GM18499 (cell line): ENCODE results near the gene C10orf143.
A peak's percentile ranks its signal among the peaks of the same experiment; 100 is the strongest.
"Not testable (repeated sequence)": the region's sequence is repeated elsewhere in the genome, so short reads cannot be mapped to it uniquely, and the experiment has no call there.

Experiments
- ATAC-seq: cut with Tn5 transposase; IDR thresholded peaks from one replicate; pipeline ENCODE4 v1.9.1; 2021; ENCODE audit warnings: moderate number of reproducible peaks; ENCODE audit not compliant: insufficient read depth, unreplicated experiment

The C10orf143 gene

GRCh38 chr10:130112821-130113220 lies 2.2 kb upstream of the C10orf143 start:
- no peak for ATAC-seq

GRCh38 chr10:130111852-130112180 lies 1.2 kb upstream of the C10orf143 start:
- no peak for ATAC-seq

DNA sequence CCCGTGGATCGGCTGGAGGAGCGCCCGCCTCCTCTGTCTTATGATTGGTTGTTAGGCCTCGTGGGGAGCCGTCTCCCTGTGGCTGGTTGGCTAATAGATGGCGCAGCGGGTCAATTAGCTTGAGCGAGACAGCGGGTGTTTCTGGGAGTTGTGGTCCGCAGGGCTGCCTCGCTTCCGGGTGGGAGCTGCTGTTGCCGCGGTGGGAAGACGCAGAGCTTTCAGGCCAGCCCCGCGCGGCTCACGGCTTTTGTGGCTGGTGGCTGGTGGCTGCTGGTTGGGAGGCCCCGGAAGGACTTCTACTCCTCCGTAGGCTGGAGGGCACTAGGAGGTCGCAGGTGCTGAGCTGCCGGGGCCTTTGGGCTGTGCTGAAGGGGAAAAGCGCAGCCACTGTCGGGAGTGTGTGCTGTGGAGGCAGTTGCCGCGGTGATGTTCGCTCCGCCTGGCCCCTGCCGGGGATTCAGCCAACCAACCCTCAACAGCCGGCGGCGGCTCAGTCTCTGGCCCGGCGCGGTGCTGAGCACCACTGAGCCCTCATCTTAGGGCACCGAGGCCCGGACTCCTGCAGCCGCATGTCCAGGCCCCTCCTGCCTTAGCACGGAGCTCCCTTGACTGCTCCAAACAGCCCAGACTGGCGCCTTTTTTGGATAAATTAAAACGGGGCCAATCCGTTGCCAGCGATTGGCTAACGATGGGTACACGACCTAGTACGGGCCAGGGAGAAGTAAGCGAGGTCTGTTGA lies 652 bp upstream of the C10orf143 start:
- peak; percentile 68 for ATAC-seq

DNA sequence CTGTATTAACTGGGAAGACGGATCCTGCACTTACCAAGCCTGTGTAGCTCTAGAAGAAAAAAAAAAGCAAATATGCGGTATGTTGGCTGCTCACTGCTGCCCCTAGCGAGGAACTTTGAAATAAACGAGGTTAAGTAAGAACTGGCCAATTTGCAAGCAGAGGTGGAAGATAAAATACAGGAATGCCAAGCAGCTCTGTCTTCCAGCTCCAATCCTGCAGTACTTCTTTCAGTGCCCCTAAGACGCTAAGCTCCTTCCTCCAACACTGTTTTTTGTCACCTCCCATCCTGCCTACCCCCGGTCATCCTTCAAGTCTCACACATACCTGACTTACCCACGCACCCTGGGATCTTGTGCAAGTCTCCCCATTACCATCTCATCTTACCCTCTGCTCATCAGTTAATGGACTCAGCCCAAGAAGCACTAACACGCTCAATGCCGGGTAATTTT lies 809 bp downstream of the C10orf143 start:
- no peak for ATAC-seq

DNA sequence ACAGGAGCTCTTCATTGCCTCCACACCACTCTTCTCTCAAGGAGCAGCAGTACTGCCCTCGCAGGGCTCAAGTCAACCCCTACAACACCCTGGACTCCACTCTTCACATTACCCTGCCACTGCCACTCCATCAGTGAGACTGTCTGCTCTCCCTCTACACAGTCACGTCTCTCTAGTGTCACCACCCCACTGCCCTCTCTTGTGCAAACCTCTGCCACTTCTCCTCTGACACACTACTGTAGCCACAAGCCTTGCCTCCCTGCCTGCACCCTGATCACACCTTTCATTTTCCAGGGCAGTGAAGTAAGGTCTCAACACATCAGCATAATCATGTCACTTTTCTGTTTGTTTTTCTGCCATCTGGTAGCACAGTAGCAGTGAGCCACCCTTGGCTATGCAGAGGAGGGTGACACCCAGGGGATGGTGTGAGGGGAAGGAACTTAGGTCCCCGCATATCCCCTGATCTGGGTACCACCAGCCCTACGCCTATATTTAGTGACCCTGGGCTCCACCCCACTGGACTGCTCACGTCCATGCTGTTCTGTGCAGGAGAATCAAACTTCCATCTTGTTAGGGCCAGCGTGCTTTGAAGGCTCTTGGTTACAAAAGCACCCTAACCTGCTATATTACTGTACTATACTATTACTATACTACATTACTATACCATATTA lies 1.6 kb downstream of the C10orf143 start:
- ATAC-seq, result no peak

GRCh38 chr10:130108146-130108545 lies 2.5 kb downstream of the C10orf143 start:
- not testable (repeated sequence) for ATAC-seq

DNA sequence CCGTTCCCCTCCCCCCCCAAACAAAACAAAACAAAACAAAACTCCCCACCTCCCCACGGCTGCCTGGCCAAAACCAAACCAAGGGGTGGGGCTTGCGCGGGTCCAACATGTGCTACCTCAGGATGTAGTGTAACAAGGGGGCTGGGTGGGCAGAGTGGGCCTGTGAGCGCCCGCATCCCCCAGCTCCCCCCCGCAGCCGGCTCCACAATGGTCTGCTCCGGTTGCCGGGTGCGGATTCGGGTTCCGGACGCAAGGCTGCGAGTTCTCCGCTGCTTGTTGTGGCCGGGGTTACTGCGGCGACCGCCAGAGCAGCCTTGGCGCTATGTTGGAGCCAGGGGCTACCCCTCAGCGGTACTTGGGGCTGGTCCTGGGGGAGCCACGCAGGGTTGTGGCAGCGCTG lies 4.9 kb downstream of the C10orf143 start:
- no peak for ATAC-seq

DNA sequence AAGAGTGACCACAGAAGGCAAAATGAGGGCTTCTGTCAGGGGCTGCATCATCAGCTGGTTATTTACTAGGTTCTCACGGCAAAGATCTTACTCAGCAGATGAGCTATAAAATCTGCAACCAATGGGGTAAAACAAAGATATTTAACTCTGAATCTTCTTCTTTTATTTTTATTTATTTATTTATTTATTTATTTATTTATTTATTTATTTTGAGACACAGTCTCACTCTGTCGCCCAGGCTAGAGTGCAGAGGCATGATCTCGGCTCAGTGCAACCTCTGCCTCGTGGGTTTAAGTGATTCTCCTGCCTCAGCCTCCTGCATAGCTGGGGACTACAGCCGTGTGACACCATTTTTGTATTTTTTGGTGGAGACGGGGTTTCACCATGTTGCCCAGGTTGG lies 11.3 kb downstream of the C10orf143 start:
- no peak for ATAC-seq

GRCh38 chr10:130090565-130090964 lies 20.1 kb downstream of the C10orf143 start:
- ATAC-seq, result not testable (repeated sequence)

- ATAC-seq, result no peak
Measured at GRCh38 chr10:130080461-130080814, 30.2 kb downstream of the C10orf143 start.

DNA sequence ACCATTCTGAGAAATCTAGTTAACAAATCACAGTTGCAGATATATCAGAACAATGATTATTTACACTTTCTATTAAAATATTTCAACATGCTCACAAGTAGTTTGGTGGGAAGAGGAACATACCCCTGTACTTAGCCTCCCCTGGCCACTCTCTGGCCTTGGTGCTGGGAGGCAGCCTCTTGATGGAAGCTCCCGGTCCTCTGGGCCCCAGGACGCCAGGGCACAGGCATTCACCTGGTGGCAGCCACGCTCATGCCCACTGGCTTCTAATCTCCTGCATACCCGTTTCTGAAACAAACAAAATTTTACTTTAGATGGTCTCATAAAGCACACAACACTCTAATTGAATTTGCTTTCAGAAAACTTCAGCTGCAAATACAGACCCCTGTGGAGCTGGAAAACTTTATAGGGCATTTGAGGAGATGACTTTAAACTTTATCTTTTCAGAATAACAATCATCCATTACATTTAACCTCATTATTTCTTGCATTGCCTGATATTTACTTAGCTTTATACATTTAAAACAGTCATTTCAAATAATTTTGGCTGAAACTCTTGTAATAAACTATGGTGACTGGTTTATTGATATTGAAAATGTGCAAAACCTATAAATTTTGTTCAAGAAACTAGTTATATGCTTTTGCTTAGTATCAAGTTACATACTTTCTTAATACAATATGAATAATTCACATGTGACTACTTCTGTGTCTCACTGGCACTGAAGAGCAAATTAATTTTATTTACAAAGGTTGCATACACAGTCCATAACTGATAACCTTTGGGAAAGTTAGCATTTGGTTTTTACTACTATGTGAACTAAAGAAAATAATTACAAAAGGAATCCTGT lies 30.8 kb downstream of the C10orf143 start:
- no peak for ATAC-seq

GRCh38 chr10:130078120-130078519 lies 32.5 kb downstream of the C10orf143 start:
- no peak for ATAC-seq

GRCh38 chr10:130076681-130077080 lies 33.9 kb downstream of the C10orf143 start:
- ATAC-seq, result no peak

- no peak for ATAC-seq
Measured at GRCh38 chr10:130074639-130075038, 36.0 kb downstream of the C10orf143 start.

- ATAC-seq, result no peak
Measured at GRCh38 chr10:130073912-130074311, 36.7 kb downstream of the C10orf143 start.

DNA sequence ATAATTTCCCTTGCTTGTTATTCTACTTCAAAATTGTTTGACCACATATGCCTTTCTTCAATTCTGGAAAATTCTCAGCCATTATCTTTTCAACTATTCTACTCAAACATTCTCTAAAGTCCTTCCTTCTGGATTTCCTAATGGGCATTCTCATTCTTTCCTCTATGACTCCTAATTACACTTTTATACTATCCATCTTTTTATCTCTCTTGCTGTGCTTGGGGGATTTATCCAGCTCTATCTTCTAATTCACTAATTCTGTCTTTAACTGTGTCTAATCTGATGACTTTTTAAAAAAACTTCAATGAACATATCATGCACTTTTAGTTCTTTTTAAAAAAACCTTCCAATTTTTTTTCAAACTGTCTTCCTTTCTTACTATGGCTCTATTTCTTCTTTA lies 38.4 kb downstream of the C10orf143 start:
- ATAC-seq, result no peak

- no peak for ATAC-seq
Measured at GRCh38 chr10:130067893-130068292, 42.7 kb downstream of the C10orf143 start.

- no peak for ATAC-seq
Measured at GRCh38 chr10:130066743-130067142, 43.9 kb downstream of the C10orf143 start.

GRCh38 chr10:130065251-130065650 lies 45.4 kb downstream of the C10orf143 start:
- ATAC-seq, result no peak

- no peak for ATAC-seq
Measured at GRCh38 chr10:130064783-130065182, 45.8 kb downstream of the C10orf143 start.

- ATAC-seq, result no peak
Measured at GRCh38 chr10:130062976-130063375, 47.7 kb downstream of the C10orf143 start.
